Thymus (tissue), 11 donors: Measurements from ENCODE around the gene DIP2B. TPM values are rescaled to one million over a fixed set of nuclear protein-coding genes. Genes with fewer than 3 reads are reported as not detected.

ENCODE experiments used
- DNase-seq, 9 donors: peaks; one replicate each; pipeline ENCODE4 v3.0.0-alpha.2; 2013; ENCODE audit warnings: low spot score in 9 of 9, low read depth in 6 of 9, missing footprints in 1 of 9
- H3K27ac ChIP-seq, 2 donors: one replicate each; pipeline ENCODE4 v1.5.1; 2013; ENCODE audit warnings: control low read depth in 1 of 2, low read depth in 1 of 2, low read length in 1 of 2, mild to moderate bottlenecking in 1 of 2, moderate library complexity in 1 of 2
- H3K27me3 ChIP-seq, 2 donors: one replicate each; pipeline ENCODE4 v1.5.1; 2013; ENCODE audit warnings: low read length in 1 of 2; ENCODE audit not compliant: control insufficient read depth in 2 of 2, insufficient read depth in 1 of 2
- H3K36me3 ChIP-seq, 2 donors: one replicate each; pipeline ENCODE4 v1.5.1; 2013; ENCODE audit warnings: low read length in 1 of 2, mild to moderate bottlenecking in 1 of 2, moderate library complexity in 1 of 2; ENCODE audit not compliant: control insufficient read depth in 2 of 2, insufficient read depth in 2 of 2
- H3K4me1 ChIP-seq, 2 donors: one replicate each; pipeline ENCODE4 v1.5.1; 2013; ENCODE audit warnings: low read length in 2 of 2; ENCODE audit not compliant: control insufficient read depth in 2 of 2, insufficient read depth in 2 of 2
- H3K4me3 ChIP-seq, 2 donors: one replicate each; pipeline ENCODE4 v1.5.1; 2013; ENCODE audit warnings: low read length in 2 of 2, control low read depth in 1 of 2, mild to moderate bottlenecking in 1 of 2
- H3K9me3 ChIP-seq, 2 donors: one replicate each; pipeline ENCODE4 v1.5.1; 2013; ENCODE audit warnings: low read length in 1 of 2, mild to moderate bottlenecking in 1 of 2; ENCODE audit not compliant: control insufficient read depth in 2 of 2, insufficient read depth in 1 of 2
- WGBS: extraction: QIAGEN DNeasy Blood & Tissue Kit; methylation state at CpG from one replicate; pipeline ENCODE4 v1.1.7; 2013; 5-methylcytosine and 5-hydroxymethylcytosine counted together
- polyA plus RNA-seq: library from polyadenylated mRNA; stranded (reverse); fragments of 200-250 nt; gene quantifications from one replicate; pipeline ENCODE4 v1.2.3, GENCODE V29; 2013
- total RNA-seq: library from RNA; stranded (reverse); fragments of 120-200 nt; gene quantifications from one replicate; pipeline ENCODE4 v1.2.4, GENCODE V29; 2013
- donor health status: healthy.

DIP2B gene
- total and polyA plus RNA-seq, 2 donors = 8.9 to 12.7 TPM

DNA sequence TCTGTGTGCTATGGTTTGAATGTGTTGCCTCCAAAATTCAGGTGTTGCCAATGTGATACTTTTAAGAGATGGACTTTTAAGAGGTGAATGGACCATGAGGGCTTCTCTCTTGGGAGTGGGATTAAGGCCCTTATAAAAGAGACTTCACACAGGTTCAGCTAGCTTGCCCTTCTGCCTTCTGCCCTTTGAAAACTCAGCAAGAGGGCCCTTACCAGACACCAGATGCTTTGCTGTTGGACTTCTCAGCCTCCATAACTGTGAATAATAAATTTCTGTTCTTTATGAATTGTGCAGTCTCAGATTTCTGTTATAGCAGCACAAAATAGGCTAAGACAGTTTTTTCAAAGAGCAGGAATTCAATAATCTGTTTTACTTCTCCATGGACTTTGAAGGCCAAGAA, 86.1 kb downstream of the DIP2B start:
- Histone ChIP-seq H3K27ac (peak overlapping the region in 1 of 2 donors; percentile 52), H3K4me3 (no peak overlapping the region), H3K9me3 (no peaks in the 10 kb centered on the region), H3K4me1 (peaks cover 11 to 12% of the 10 kb centered on the region in 2 donors), H3K36me3 (no peaks in the 10 kb centered on the region), H3K27me3 (no peaks in the 10 kb centered on the region)
- no peak for DNase-seq

DNA sequence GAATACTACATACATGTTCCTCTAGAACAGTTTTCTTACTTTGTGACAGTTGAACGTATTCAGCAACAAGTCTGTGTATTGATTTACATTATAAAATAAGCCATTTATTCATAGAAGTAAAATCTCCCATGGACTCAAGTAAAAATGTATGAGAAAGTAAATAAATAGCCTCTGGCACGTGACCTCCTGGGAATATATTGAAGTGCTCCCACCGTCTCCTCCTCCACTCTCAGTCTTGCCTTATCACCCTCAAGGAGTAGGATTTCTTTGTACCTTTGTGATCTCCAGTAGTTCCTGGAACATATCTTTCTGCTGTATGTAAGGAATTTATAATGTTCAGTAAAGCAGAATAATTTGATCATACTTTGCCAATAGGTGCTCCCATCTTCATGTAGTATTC, 90.9 kb downstream of the DIP2B start:
- Histone ChIP-seq H3K27ac (no peak overlapping the region), H3K9me3 (no peaks in the 10 kb centered on the region), H3K27me3 (no peaks in the 10 kb centered on the region), H3K36me3 (no peaks in the 10 kb centered on the region), H3K4me3 (no peak overlapping the region), H3K4me1 (peaks cover 2 to 7% of the 10 kb centered on the region in 2 donors)
- DNase-seq = no peak
- 98% methylated on average over 3 of the region's 3 CpGs for WGBS

DNA sequence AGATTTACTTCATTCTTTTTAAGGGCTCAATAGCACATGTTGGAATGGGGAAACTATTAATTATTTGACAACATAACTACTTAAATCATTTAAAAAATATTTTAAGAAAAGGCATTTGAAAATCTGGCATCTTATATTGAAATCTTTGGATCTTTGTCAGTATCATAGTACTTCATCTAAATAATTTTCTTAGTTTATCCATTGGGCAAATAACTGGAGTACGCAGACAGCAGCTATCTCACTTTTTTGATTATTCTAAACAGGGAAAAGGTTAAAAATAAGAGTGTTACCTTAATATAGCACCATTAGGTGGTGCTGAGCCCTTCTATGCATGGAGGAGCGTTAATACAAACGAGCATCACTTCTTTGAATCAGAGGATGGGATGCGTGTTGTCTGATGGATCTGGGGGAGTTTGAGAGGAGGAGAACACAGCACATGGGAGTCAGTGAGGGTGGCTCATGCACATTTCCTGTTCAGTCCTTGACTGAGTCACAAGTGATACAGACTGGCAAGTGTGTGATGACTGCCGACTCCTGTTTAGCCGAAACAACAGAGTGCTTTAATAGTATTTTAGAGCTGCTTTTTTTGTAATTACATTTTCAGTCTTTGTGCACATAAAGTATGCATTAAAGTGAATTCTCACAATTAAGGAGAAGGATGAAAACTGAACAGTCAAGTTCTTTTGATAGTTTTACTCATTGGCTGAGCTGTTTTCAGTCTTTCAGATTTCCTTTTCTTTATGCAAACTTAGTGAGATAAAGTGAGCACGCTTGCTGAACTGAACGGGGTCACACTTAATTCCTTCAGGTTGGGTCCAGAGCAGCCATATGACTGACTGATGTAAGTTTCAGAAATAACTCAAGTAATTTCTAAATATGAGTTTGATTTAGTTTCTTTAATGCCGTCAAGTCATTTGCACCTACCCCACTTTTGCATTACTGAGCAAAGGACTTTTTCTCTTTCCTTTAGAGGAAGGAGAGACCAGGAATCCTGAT, 92.7 kb downstream of the DIP2B start:
- WGBS = 77% methylated on average over 9 of the region's 9 CpGs
- Histone ChIP-seq H3K27ac (peak overlapping the region in 1 of 2 donors; percentile 32), H3K4me3 (no peak overlapping the region), H3K9me3 (no peaks in the 10 kb centered on the region), H3K27me3 (no peaks in the 10 kb centered on the region), H3K4me1 (peaks cover 2 to 7% of the 10 kb centered on the region in 2 donors), H3K36me3 (no peaks in the 10 kb centered on the region)
- peak in 2 of 9 donors; percentile 35 to 49 for DNase-seq

DNA sequence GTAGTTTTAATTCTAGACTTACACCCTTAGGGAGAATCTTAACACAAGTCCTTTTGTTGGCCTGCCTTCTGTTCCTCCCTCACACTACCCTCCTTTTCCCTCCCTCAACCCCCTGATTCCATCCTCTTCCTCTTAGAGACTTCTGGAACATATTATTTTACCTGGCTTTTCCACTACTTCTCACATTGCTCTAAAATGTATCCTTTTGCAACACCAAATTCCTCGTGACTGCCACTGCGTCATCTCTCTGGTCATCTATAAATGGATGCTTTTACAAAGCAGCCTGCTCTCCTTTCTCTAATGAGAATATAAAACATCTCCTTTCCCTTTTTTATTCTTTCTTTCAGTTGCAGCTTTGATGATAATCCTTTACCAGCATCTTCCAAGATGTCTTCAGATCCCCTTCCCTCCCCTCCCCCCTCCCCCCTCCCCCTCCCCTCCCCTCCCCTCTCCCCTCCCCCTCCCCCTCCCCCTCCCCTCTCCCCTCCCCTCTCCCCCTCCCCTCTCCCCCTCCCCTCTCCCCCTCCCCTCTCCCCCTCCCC, 93.6 kb downstream of the DIP2B start:
- Histone ChIP-seq H3K36me3 (no peaks in the 10 kb centered on the region), H3K27ac (no peak overlapping the region), H3K27me3 (no peaks in the 10 kb centered on the region), H3K9me3 (no peaks in the 10 kb centered on the region), H3K4me3 (no peak overlapping the region), H3K4me1 (peaks cover 2 to 7% of the 10 kb centered on the region in 2 donors)
- DNase-seq = no peak
- WGBS = 97% methylated on average over 2 of the region's 2 CpGs

DNA sequence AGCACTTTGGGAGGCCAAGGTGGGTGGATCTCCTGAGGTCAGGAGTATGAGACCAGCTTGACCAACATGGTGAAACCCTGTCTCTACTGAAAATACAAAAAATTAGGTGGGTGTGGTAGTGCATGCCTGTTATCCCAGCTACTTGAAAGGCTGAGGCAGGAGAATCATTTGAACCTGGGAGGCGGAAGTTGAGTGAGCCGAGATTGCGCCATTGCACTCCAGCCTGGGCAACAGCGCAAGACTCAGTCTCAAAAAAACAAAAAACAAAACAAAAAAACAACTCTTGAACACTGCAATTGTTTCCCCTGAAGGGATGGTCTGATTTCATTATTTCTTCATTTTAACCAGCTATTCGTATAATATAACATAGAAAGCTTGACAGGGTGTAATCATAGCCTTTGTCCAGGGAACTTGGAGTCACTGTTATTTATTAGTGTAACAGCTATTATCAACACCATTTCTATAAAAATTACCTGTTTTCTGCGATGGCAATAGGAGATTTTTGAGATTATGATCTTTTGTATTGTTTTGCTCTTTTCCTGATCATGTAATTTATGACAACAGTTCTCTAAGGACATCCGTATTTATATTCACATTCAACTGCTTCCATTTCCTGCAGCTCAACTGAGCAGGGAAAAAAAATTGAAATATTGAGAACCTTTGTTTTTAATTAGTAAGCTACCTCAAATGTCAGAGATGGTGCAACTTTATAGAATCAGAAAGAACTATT, 94.7 kb downstream of the DIP2B start:
- no peak overlapping the region for H3K4me3 ChIP-seq
- no peaks in the 10 kb centered on the region for H3K9me3 ChIP-seq
- no peak for DNase-seq
- H3K36me3 ChIP-seq = no peaks in the 10 kb centered on the region
- H3K27ac ChIP-seq = no peak overlapping the region
- peaks cover 2 to 7% of the 10 kb centered on the region in 2 donors for H3K4me1 ChIP-seq
- WGBS = 91% methylated on average over 7 of the region's 7 CpGs
- no peaks in the 10 kb centered on the region for H3K27me3 ChIP-seq

DNA sequence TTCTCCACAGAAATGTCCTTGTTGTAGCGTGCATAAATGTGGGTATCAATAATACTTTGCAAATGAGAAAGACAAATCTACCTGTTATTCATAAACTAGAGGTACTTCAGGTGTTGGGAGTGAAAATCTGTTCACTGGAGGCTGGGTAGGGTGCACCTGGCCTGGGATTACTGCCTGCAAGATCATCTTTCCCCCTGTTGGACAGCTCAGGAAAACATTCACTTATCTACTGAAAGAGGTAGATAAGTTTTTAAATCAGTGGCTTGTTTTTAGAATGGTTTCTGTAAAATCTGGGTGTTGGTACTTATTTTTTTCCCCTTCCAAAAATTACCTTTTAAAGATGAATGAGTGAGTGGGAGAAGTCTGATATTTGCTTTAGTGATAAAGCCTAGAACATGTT, 95.6 kb downstream of the DIP2B start:
- Histone ChIP-seq H3K27me3 (no peaks in the 10 kb centered on the region), H3K27ac (no peak overlapping the region), H3K4me3 (no peak overlapping the region), H3K4me1 (peaks cover 2 to 7% of the 10 kb centered on the region in 2 donors), H3K9me3 (no peaks in the 10 kb centered on the region), H3K36me3 (no peaks in the 10 kb centered on the region)
- 45% methylated on average over 1 of the region's 1 CpG for WGBS
- no peak for DNase-seq

DNA sequence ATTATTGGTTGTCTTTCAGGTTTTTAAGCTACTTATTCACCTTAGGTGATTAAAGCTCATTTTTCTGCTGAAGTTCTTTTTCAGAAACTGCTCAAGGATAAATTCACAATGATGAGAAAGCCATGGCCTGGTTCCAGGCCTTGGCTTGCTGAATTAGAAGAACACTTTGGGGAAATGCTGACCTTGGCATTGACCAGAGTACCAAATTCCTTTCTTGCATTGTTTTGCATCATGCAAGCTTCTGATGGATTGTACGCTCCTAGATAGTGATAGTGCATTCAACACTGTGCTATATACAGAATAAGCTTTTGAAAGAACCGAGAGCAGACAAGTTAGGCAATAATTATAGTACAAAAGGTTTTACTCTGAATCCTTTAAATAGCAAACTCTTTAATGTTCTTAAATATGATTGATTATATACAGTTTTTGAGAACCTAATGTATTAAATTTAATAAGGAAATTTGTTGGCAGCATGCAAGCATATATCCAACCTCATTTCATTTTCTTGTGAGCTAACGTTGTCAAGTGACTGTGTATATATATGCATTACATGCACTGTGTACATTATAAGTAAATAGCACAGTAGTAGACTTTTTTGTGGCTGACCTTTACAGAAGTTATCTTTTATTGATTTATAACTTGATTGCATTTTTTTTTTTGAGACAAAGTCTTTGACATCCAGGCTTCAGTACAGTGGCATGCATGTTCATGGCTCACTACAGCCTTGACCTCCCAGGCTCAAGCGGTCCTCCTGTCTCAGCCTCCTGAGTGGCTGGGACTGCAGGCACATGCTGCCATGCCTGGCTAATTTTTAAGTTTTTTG, 99.2 kb downstream of the DIP2B start:
- H3K4me3 ChIP-seq = no peak overlapping the region
- H3K27ac ChIP-seq = no peak overlapping the region
- no peaks in the 10 kb centered on the region for H3K27me3 ChIP-seq
- no peak for DNase-seq
- H3K9me3 ChIP-seq = no peaks in the 10 kb centered on the region
- WGBS = 95% methylated on average over 4 of the region's 4 CpGs
- H3K36me3 ChIP-seq = peaks cover 0 to 2% of the 10 kb centered on the region in 2 donors
- H3K4me1 ChIP-seq = no peaks in the 10 kb centered on the region

DNA sequence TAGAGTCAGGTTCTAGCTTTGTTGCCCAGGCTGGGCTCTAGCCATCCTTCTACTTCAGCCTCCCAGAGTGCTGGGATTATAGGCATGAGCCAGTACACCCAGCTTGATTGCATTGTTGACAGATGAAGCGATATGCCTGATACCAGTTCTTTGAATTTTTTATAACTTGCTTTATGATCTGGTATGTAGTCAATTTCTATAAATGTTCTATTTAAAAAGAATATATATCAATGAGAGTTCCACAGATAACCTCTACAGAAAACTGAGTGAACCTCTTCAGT, 99.8 kb downstream of the DIP2B start:
- DNase-seq = no peak
- H3K4me3 ChIP-seq = no peak overlapping the region
- no peak overlapping the region for H3K27ac ChIP-seq
- no peaks in the 10 kb centered on the region for H3K4me1 ChIP-seq
- no peaks in the 10 kb centered on the region for H3K9me3 ChIP-seq
- H3K27me3 ChIP-seq = no peaks in the 10 kb centered on the region
- peaks cover 0 to 2% of the 10 kb centered on the region in 2 donors for H3K36me3 ChIP-seq
- 100% methylated on average over 1 of the region's 1 CpG for WGBS
